Activated CD8-positive, alpha-beta T cell treated with anti-CD3 and anti-CD28 coated beads for 36 hours (primary cell): ENCODE data around the gene IRAG1. TPM values are rescaled to one million over a fixed set of nuclear protein-coding genes. Genes with fewer than 3 reads are reported as not detected.

Experiments
- ATAC-seq: fragments of 200-7000 bp; cut with Tn5 transposase; one replicate; pipeline ENCODE4 v1.10.0; 2021; ENCODE audit warnings: mild to moderate bottlenecking, moderate library complexity
- CTCF ChIA-PET: fragments of 350-600 bp; sonication (Branson Sonifier 250); formaldehyde crosslinking; loops from one replicate; lab custom pipeline; 2021; ENCODE audit warnings: antibody characterized with exemption; lab: Charles Lee
- POLR2A ChIA-PET: fragments of 350-600 bp; sonication (Branson Sonifier 250); formaldehyde crosslinking; loops from one replicate; lab custom pipeline; 2021; ENCODE audit warnings: antibody characterized with exemption; lab: Charles Lee
- DNase-seq: peaks from one replicate; pipeline ENCODE4 v3.0.0-alpha.2; 2020
- H3K27ac Mint-ChIP-seq: one replicate; pipeline ENCODE4 v1.8.0; 2021; ENCODE audit warnings: mild to moderate bottlenecking, mixed read lengths
- H3K27me3 Mint-ChIP-seq: one replicate; pipeline ENCODE4 v1.8.0; 2021; ENCODE audit warnings: mixed read lengths
- H3K36me3 Mint-ChIP-seq: one replicate; pipeline ENCODE4 v1.8.0; 2021; ENCODE audit warnings: low read depth, mixed read lengths
- H3K4me1 Mint-ChIP-seq: one replicate; pipeline ENCODE4 v1.8.0; 2021; ENCODE audit warnings: low read depth, mixed read lengths
- H3K4me3 Mint-ChIP-seq: one replicate; pipeline ENCODE4 v1.8.0; 2021; ENCODE audit warnings: mild to moderate bottlenecking, moderate library complexity, mixed read lengths
- H3K9me3 Mint-ChIP-seq: one replicate; pipeline ENCODE4 v1.8.0; 2021; ENCODE audit warnings: mixed read lengths
- intact Hi-C: fragments of 100-400 bp; cut with micrococcal nuclease; formaldehyde crosslinking; loops from one replicate; pipeline ENCODE4 v1.10.0; 2022
- total RNA-seq, 2 experiments: library from RNA; stranded (reverse); gene quantifications; one replicate each; pipeline ENCODE4 v1.2.3, GENCODE V29; 2021
- TF ChIP-seq, protein P1 (sequence below): fragments of 200-600 bp; IDR thresholded peaks from one replicate; pipeline ENCODE4 v1.8.0; 2022; ENCODE audit warnings: antibody characterized with exemption, mild to moderate bottlenecking

The IRAG1 gene
- total RNA-seq, 2 experiments from 2014 or later = not detected

DNA sequence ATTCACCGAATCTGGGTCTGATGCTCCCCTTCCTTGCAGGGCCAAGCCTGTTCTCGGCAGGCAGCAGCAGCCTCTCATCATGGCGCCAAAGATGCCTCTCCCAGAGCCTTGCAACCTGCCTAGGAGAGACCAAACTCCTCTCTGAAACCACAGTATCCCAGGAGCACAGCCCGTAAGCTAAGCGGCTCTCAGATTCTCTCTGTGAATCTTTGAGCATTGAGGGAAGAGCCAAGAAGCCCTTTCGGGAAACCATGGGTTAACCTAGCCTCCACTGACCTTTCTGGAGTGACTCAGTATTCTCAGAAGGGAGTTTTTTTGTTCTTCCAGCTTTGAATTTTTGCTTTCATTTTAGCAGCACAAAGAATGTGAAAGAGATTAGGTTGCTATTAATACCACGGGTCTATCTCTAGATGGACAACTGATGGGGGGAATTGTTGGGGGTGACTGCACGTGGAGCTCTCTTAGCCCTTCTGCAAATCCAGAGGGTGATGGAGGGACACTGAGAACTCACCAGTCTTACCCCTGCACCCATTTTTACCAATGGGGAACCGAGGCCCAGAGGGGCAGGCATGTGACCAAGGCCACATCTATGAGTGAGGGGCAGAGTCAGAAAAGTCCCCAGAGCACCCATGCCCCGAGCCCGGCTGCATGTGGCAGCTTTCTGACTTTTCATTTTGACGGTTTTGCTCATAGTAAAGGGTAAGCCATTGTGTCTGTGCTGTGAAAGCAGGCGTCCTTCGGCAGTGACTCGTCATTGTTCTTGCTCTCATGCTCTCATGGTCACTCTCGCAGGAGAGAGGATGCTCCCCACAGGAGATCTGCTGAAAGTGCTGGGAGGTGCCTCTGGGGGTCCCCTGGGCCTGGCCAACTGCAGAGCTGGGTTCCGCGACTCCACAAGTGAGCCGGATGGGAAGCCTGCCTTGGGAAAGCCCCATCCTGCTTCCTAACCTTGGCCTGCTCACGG lies 36.0 kb downstream of the IRAG1 start:
- H3K4me3 Mint-ChIP-seq = no peak overlapping the region
- DNase-seq = peak; percentile 35

DNA sequence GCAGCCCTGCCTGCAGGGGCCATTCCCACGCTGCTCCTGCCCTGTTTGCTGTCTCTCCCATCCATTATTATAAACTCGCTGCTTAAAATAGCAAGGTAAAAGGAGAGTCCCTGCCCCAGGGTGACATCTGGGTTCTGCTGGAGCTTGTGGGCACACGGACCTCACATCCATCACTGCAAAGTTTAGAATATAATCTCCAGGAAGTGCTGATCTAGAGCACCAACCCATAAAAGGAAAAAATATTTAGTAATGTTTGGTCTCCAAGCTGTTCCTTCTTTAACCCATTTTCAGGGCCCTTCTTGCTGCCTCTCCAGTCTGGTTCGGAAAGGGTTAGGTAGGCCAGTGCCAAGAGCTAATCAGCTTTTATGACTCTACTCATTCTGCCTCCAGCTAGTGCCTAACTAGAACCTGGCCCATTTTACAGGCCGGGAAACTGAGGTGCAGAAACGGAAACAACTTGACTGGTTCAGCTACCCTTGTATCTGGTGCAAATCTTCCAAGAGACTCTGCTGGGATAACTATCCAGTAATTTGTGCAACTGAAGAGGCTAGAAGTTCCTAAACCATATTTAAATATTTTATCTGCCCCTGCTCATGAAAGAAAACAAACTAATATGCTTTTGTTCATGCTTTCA lies 37.5 kb downstream of the IRAG1 start:
- intact Hi-C loops = loop anchor here (10.0 kb wide), 1 partner anchor 79 kb away; no protein-coding TSS in a partner anchor
- CTCF ChIA-PET = interaction anchor here (0.7 to 2.4 kb wide), 5 partner anchors 33 to 250 kb away, joined by 3 to 14 read pairs (median 3); no protein-coding TSS in a partner anchor

More for the DNA sequence above, 36.0 kb downstream of the IRAG1 start:
- Mint-ChIP-seq H3K36me3 (no peaks in the 10 kb centered on the region), H3K27ac (peak overlapping the region; percentile 75), H3K9me3 (no peaks in the 10 kb centered on the region), H3K4me1 (peaks cover 27% of the 10 kb centered on the region), H3K27me3 (no peaks in the 10 kb centered on the region)
- CTCF ChIA-PET = interaction anchor here (1.1 to 2.4 kb wide), 4 partner anchors 11 to 251 kb away, joined by 3 to 14 read pairs (median 4); no protein-coding TSS in a partner anchor
- POLR2A ChIA-PET = interaction anchor here (0.7 to 1.3 kb wide), 2 partner anchors 8 to 11 kb away, joined by 3 read pairs; no protein-coding TSS in a partner anchor
- intact Hi-C loops = loop anchor here (10.0 kb wide), 1 partner anchor 77 kb away; no protein-coding TSS in a partner anchor
- TF ChIP-seq, protein P1, sequence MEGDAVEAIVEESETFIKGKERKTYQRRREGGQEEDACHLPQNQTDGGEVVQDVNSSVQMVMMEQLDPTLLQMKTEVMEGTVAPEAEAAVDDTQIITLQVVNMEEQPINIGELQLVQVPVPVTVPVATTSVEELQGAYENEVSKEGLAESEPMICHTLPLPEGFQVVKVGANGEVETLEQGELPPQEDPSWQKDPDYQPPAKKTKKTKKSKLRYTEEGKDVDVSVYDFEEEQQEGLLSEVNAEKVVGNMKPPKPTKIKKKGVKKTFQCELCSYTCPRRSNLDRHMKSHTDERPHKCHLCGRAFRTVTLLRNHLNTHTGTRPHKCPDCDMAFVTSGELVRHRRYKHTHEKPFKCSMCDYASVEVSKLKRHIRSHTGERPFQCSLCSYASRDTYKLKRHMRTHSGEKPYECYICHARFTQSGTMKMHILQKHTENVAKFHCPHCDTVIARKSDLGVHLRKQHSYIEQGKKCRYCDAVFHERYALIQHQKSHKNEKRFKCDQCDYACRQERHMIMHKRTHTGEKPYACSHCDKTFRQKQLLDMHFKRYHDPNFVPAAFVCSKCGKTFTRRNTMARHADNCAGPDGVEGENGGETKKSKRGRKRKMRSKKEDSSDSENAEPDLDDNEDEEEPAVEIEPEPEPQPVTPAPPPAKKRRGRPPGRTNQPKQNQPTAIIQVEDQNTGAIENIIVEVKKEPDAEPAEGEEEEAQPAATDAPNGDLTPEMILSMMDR = no peak
- ATAC-seq = peak; percentile 79

DNA sequence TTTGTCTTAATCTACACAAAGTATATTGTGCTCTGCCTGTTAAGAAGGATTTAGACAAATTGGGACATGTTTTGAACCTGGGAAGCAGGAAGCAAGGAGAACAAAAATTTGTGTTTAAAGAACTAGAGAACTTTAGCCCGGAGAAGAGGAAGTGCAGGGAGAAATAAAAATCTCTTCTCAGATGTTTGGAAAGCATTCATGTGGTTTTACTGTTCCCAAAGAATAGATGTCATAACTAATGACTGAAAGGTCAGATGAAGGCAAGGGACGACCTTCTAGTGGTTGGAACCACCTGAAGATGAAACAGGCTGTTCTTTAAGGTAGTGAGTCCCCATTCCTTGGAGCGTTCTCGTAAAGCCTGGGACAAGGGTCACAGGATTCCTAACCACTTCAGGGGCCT lies 38.3 kb downstream of the IRAG1 start:
- Mint-ChIP-seq H3K27me3 (no peaks in the 10 kb centered on the region), H3K4me3 (no peak overlapping the region), H3K4me1 (peaks cover 27% of the 10 kb centered on the region), H3K27ac (no peak overlapping the region), H3K36me3 (no peaks in the 10 kb centered on the region), H3K9me3 (no peaks in the 10 kb centered on the region)
- intact Hi-C loops = loop anchor here (10.0 kb wide), 1 partner anchor 80 kb away; no protein-coding TSS in a partner anchor
- POLR2A ChIA-PET = no interaction called here
- CTCF ChIA-PET = interaction anchor here (0.7 to 5.7 kb wide), 21 partner anchors 8 to 272 kb away, joined by 3 to 65 read pairs (median 4); partner anchors contain the start of genes AMPD3 and RNF141
- TF ChIP-seq, protein P1 = no peak
- no peak for DNase-seq
- no peak for ATAC-seq

More for the DNA sequence above, 37.5 kb downstream of the IRAG1 start:
- Mint-ChIP-seq H3K36me3 (no peaks in the 10 kb centered on the region), H3K27ac (no peak overlapping the region), H3K4me3 (no peak overlapping the region), H3K27me3 (no peaks in the 10 kb centered on the region), H3K9me3 (no peaks in the 10 kb centered on the region), H3K4me1 (peaks cover 27% of the 10 kb centered on the region)
- TF ChIP-seq, protein P1 = no peak
- POLR2A ChIA-PET = interaction anchor here (0.6 to 0.7 kb wide), 2 partner anchors 9 to 76 kb away, joined by 3 read pairs; no protein-coding TSS in a partner anchor
- no peak for ATAC-seq
- DNase-seq = no peak

DNA sequence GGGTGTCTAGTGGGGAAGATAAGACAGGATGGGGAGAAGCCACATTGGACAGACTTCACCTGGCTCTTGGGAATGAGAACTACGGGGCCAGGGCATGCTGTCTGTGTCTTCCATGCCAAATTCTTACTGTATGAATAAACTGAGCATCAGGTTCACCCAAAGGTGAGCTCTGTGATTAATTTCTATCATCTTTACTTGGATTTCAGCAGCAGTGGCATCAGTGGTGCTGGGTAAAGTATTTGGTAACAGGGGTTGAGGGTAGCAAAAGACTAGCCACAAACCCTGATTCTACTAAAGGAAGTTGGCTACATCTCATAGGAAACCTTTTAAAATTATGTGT lies 38.8 kb downstream of the IRAG1 start:
- Mint-ChIP-seq H3K9me3 (no peaks in the 10 kb centered on the region), H3K4me1 (peaks cover 26% of the 10 kb centered on the region), H3K36me3 (no peaks in the 10 kb centered on the region), H3K27ac (no peak overlapping the region), H3K4me3 (no peak overlapping the region), H3K27me3 (no peaks in the 10 kb centered on the region)
- POLR2A ChIA-PET = no interaction called here
- intact Hi-C loops = loop anchor here (1.0 to 10.0 kb wide), 2 partner anchors 80 to 241 kb away; no protein-coding TSS in a partner anchor
- TF ChIP-seq, protein P1 = no peak
- CTCF ChIA-PET = interaction anchor here (0.8 to 5.7 kb wide), 24 partner anchors 8 to 271 kb away, joined by 3 to 65 read pairs (median 4); partner anchors contain the start of genes AMPD3 and RNF141
- DNase-seq = no peak
- ATAC-seq = no peak
